RWPE2 (cell line): ENCODE measurements around the gene SLC25A13.

Source experiments
- ATAC-seq: fragments of 200-7000 bp; cut with Tn5 transposase; 3 replicates; pipeline ENCODE4 v1.9.1; 2021; ENCODE audit warnings: low read depth
- DNase-seq: peaks from one replicate; pipeline ENCODE4 v3.0.0-alpha.2; 2020; ENCODE audit warnings: low spot score
- H3K27ac ChIP-seq: fragments of 450-650 bp; 2 replicates; pipeline ENCODE4 v1.5.1; 2017; ENCODE audit warnings: mild to moderate bottlenecking; ENCODE audit not compliant: poor library complexity, severe bottlenecking
- H3K27me3 ChIP-seq: fragments of 250-450 bp; sonication (Bioruptor Pico); 2 replicates; pipeline ENCODE4 v1.5.1; 2021; ENCODE audit warnings: mild to moderate bottlenecking, moderate library complexity; ENCODE audit not compliant: insufficient read depth, poor library complexity, severe bottlenecking
- H3K36me3 ChIP-seq: fragments of 250-450 bp; sonication (Bioruptor Pico); 2 replicates; pipeline ENCODE4 v1.5.1; 2020; ENCODE audit warnings: low read depth, mild to moderate bottlenecking, moderate library complexity
- H3K4me1 ChIP-seq: fragments of 250-450 bp; sonication (Bioruptor Pico); 2 replicates; pipeline ENCODE4 v1.5.1; 2021; ENCODE audit warnings: mild to moderate bottlenecking, moderate library complexity; ENCODE audit not compliant: insufficient read depth, poor library complexity, severe bottlenecking
- H3K4me3 ChIP-seq: fragments of 250-450 bp; sonication (Bioruptor Pico); 2 replicates; pipeline ENCODE4 v1.5.1; 2021; ENCODE audit warnings: mild to moderate bottlenecking, moderate library complexity; ENCODE audit not compliant: severe bottlenecking
- H3K9me3 ChIP-seq: fragments of 250-450 bp; sonication (Bioruptor Pico); 2 replicates; pipeline ENCODE4 v1.5.1; 2021; ENCODE audit warnings: mild to moderate bottlenecking, moderate library complexity; ENCODE audit not compliant: severe bottlenecking
- CTCF ChIP-seq: fragments of 450-650 bp; IDR thresholded peaks from one replicate; pipeline ENCODE4 v1.5.1; 2017; ENCODE audit warnings: mild to moderate bottlenecking, moderate library complexity; ENCODE audit not compliant: poor library complexity, severe bottlenecking

The SLC25A13 gene

GRCh38 chr7:96287132-96287531, 34.8 kb downstream of the SLC25A13 start:
- TF ChIP-seq CTCF, result no peak
- no peak for DNase-seq
- Histone ChIP-seq H3K27ac (no peak overlapping the region), H3K4me1 (no peaks in the 10 kb centered on the region), H3K4me3 (no peak overlapping the region), H3K27me3 (no peaks in the 10 kb centered on the region), H3K36me3 (0 out of 2 replicates have a peak, but pooled peaks cover 3% of the 10 kb centered on the region), H3K9me3 (no peaks in the 10 kb centered on the region)
- ATAC-seq, result no peak

- no peak overlapping the region for H3K4me3 ChIP-seq
- H3K4me1 ChIP-seq, result no peaks in the 10 kb centered on the region
- DNase-seq, result no peak
- no peak for TF ChIP-seq CTCF
- H3K9me3 ChIP-seq, result no peaks in the 10 kb centered on the region
- 0 out of 2 replicates have a peak, but pooled peaks cover 3% of the 10 kb centered on the region for H3K36me3 ChIP-seq
- no peak overlapping the region for H3K27ac ChIP-seq
- no peaks in the 10 kb centered on the region for H3K27me3 ChIP-seq
- no peak for ATAC-seq
Observed at GRCh38 chr7:96285579-96285978, 36.3 kb downstream of the SLC25A13 start.

GRCh38 chr7:96284835-96285234, 37.1 kb downstream of the SLC25A13 start:
- DNase-seq, result no peak
- Histone ChIP-seq H3K27ac (no peak overlapping the region), H3K4me1 (no peaks in the 10 kb centered on the region), H3K9me3 (no peaks in the 10 kb centered on the region), H3K4me3 (no peak overlapping the region), H3K27me3 (no peaks in the 10 kb centered on the region), H3K36me3 (0 out of 2 replicates have a peak, but pooled peaks cover 3% of the 10 kb centered on the region)
- 0 out of 3 replicates have a peak, but pooled peaks have one; percentile 21 for ATAC-seq
- TF ChIP-seq CTCF, result no peak

- no peak for TF ChIP-seq CTCF
- ATAC-seq, result no peak
- no peak for DNase-seq
Observed at GRCh38 chr7:96284240-96284639, 37.7 kb downstream of the SLC25A13 start.

GRCh38 chr7:96282835-96283234, 39.1 kb downstream of the SLC25A13 start:
- H3K4me3 ChIP-seq, result no peak overlapping the region
- H3K9me3 ChIP-seq, result no peaks in the 10 kb centered on the region
- ATAC-seq (no peak), DNase-seq (no peak)
- no peaks in the 10 kb centered on the region for H3K4me1 ChIP-seq
- H3K27ac ChIP-seq, result no peak overlapping the region
- no peaks in the 10 kb centered on the region for H3K27me3 ChIP-seq
- 0 out of 2 replicates have a peak, but pooled peaks cover 3% of the 10 kb centered on the region for H3K36me3 ChIP-seq
- no peak for TF ChIP-seq CTCF

More at GRCh38 chr7:96284240-96284639, 37.7 kb downstream of the SLC25A13 start:
- H3K4me1 ChIP-seq, result no peaks in the 10 kb centered on the region
- no peaks in the 10 kb centered on the region for H3K27me3 ChIP-seq
- no peak overlapping the region for H3K4me3 ChIP-seq
- no peak overlapping the region for H3K27ac ChIP-seq
- H3K36me3 ChIP-seq, result 0 out of 2 replicates have a peak, but pooled peaks cover 3% of the 10 kb centered on the region
- H3K9me3 ChIP-seq, result no peaks in the 10 kb centered on the region
